NCI-H1930 (cell line): ENCODE results near the gene IL18R1.

Experiments used
- DNase-seq, 2 experiments: peaks; one replicate each; lab custom pipeline; 2025; lab: John Stamatoyannopoulos, UW

The IL18R1 gene

DNA sequence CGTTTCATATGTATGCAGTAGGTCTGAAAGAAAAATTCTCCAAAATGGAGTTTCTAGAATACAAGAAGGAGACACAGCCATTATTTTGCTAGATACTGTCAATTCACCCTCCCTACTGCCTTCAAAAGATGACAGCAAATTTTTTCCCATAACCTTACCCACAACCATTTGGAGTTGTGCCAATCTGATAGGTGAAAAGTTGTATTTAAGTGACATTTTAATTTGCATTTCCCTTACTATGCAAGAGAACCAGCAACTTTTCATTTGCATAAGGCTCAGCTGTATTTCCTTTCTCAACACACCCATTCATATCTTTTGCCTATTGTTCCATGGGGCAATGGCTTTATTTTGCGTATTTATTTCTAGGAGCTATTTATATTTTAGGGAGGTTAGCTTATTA is 36.0 kb downstream of the IL18R1 start:
- DNase-seq: no peak

GRCh38 chr2:102392096-102392495 is 36.5 kb downstream of the IL18R1 start:
- peak in 1 of 2 experiments; percentile 25 for DNase-seq

DNA sequence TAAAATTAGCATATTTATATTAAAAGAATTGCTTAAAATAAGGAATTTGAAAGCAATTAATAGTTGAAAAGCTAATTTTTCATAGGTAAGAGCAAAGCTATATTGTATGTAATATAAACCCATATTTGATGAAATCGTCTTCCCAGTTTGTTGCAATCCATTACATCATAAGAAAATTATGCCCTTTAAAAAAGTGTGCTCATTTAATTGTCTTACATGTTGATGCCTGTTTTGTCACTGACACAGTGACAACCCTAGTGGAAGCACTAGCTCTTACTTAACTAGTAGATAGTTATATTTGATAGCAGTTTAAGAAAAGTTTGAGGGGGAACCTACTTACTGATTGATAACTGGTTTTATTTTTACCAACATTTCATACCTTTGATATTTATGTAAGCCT is 37.3 kb downstream of the IL18R1 start:
- no peak for DNase-seq

DNA sequence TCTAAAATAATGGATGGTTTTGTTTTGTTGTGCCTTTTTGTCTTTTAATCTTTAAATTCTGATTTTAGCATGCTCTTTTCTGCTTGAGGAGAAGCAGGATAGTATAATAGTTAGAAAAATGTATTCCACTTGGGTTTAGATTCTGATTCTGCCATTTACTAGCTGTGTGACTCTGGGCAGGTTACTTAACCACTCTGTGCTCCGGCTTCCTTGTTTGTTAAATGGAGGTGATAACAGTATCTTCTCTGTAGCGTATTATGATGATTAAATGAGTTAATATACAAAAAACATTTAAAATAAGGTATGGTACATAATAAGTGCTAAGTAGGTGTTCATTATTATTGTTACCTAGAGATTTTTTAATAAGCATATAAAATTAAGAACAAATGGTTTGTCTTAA is 40.4 kb downstream of the IL18R1 start:
- no peak for DNase-seq

DNA sequence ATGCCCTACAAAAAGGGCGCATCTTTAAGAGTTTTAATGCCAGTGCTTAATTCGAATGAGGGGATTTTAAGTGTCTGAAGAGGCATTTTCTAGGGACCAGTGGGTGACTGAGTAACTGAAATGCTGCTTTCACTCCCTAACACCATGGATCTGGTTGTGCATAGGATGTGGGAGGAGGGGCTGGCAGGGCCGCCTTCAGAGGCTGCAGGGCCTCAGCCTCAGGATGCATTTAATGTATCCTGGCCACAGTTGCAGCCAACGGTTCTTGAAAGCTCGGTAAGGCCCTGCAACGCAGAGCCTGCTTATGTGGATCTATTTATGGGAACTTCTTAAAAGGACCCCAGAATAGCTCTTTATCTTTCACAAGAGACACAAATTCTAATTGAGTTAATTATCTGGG is 41.6 kb downstream of the IL18R1 start:
- DNase-seq: no peak

DNA sequence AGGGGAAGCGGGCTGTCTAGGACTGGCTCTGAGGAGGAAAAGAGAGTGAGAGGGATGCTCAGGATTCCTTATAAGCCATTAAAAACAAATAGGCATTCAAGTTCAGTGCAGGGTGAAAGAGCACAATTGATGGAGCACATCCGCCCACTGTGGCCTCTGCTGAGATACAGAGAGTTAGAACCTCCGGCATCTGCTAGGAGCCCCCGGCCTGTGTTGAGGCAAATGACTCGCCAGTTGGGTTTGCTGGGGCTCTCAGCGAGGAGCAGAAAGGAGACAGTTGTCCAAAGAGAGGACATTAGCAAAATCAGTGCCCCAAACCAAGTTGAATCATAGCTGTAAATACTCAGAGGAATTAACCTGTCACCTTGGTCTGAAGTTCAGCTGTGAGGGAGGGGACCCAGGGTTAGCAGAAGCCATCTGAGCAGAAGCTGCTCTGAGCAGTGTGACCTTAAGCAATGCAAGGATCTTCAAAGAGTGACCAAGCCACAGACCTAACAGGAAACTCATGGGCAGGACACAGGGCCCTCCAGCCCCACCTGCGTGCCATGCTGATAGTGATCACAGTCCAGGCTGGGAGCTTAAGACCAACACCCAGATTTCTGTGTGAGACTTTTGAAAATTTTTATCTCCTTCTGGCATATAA is 44.0 kb downstream of the IL18R1 start:
- no peak for DNase-seq

DNA sequence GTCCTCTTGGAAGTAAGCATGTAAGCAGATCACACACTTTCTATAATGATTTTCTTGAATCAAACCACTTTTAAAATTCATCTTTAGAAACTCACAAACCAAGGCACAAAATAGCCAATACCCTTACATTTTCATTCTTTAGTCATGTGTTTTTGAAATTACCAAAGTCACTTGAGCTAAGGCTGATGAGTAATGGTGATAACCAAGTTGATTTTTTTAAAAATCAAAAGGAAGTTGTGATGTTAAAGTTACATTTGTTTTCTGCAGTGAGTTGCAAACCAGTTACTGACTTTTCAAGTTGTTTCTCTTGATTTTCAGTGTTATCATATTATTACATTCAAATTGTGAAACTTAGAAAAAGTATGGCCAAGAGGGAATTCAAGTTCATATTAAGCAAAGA is 45.9 kb downstream of the IL18R1 start:
- no peak for DNase-seq

DNA sequence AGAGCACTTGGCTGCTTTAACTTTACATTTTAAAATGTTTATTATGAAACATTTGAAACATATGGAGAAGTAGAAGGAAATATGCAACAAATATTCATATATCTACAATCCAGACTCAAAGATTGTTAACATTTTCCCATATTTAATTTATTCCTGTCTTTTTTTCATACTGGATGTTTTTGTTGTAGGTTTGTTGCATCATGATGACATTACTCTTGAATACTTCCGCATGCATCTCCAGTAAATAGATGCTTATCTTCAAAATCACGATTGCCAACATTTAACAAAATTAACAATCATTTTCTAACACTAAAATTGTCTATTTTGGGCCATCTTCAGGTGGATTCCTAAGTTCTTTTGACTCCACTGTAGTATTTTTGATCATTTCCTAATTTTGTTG is 46.3 kb downstream of the IL18R1 start:
- no peak for DNase-seq

DNA sequence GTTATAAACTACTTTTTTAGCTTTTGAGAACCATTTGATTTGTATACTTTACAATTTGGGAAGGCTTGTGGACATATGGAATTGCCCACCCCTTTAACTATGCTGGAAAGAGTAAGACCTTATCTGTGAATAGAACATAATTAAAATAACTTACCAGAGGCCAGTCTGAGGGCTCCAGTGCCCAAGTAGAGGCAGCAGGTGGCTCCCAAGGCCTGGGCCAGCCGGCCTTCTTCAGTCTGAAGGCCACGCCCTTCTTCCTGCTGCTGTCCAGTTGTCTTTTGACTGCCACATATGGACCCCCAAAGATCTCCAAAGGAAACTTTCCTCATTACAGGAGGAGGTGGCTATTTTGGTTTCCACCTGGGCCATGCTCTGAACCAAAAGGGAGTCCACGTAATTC is 55.4 kb downstream of the IL18R1 start:
- no peak for DNase-seq

GRCh38 chr2:102412199-102412598 is 56.6 kb downstream of the IL18R1 start:
- no peak for DNase-seq

- no peak for DNase-seq
Measured at GRCh38 chr2:102417946-102418345, 62.4 kb downstream of the IL18R1 start.

- DNase-seq: no peak
Measured at GRCh38 chr2:102418421-102418961, 62.9 kb downstream of the IL18R1 start.

GRCh38 chr2:102420290-102420689 is 64.7 kb downstream of the IL18R1 start:
- DNase-seq: no peak

- no peak for DNase-seq
Measured at GRCh38 chr2:102421890-102422759, 66.5 kb downstream of the IL18R1 start.

GRCh38 chr2:102422910-102423309 is 67.3 kb downstream of the IL18R1 start, which contains the start of gene IL18RAP:
Gene IL18RAP (plus strand): TSS chr2:102423160. CDS start chr2:102423278, 118 bp downstream.
- DNase-seq: no peak

GRCh38 chr2:102423368-102423767 is 67.8 kb downstream of the IL18R1 start:
- DNase-seq: no peak

DNA sequence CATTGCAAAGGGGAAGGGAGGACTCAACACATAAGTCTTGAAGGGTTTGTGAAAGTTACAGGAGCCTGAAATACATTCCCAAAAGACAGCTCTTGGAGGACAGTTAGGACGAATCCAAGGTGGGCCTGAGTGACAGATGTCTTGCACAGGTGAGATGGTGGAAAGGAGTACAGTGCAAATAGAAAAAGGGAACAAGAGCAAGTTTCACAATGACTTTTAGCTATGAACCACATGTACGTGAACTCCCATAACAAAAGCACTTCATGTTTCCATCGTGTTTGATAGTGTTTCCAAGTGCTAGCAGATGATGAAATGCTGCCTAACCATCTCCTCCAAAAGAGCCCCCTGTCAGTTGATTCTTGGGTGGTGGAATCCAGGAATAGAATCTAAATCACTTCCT is 69.2 kb downstream of the IL18R1 start:
- no peak for DNase-seq

- no peak for DNase-seq
Measured at GRCh38 chr2:102425441-102426132, 70.0 kb downstream of the IL18R1 start.

DNA sequence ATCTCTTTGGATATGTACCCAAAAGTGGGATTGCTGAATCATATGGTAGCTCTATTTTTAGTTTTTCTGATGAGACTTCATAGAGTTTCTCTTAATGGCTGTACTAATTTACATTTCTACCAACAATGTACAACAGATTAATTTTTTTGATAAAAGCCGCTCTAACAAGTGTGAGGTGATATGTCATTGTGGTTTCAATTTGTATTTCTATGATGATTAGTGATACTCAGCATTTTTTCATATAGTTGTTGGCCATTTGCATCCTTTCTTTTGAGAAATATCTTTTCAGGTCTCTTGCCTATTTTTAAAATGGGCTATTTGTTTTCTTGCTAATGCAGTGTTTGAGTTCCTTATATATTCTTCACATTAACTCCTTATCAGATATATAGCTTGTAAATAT is 71.7 kb downstream of the IL18R1 start:
- DNase-seq: no peak

GRCh38 chr2:102428573-102428972 is 73.0 kb downstream of the IL18R1 start:
- DNase-seq: no peak

- no peak for DNase-seq
Measured at GRCh38 chr2:102432386-102432785, 76.8 kb downstream of the IL18R1 start.

GRCh38 chr2:102433973-102434654 is 78.5 kb downstream of the IL18R1 start:
- DNase-seq: no peak
